Measurements from ENCODE around the gene C20orf96. TPM values are rescaled to one million over a fixed set of nuclear protein-coding genes. Genes with fewer than 3 reads are reported as not detected.

The C20orf96 gene
- total RNA-seq, 1 donor from 2014 or later: 6.9 TPM

- DNase-seq (no peak), ATAC-seq (no peak)
- intact Hi-C loops (cut with micrococcal nuclease): no loop called here
These were observed 1.4 kb downstream of the C20orf96 start for GRCh38 chr20:288956-289692.

- intact Hi-C loops (cut with micrococcal nuclease): no loop called here
- ATAC-seq (no peak), DNase-seq (no peak)
These were observed 4.0 kb downstream of the C20orf96 start for GRCh38 chr20:286508-286907.

- DNase-seq (no peak), ATAC-seq (no peak)
- intact Hi-C loops (cut with micrococcal nuclease): no loop called here
These were observed 6.4 kb downstream of the C20orf96 start for GRCh38 chr20:284172-284571.

DNA sequence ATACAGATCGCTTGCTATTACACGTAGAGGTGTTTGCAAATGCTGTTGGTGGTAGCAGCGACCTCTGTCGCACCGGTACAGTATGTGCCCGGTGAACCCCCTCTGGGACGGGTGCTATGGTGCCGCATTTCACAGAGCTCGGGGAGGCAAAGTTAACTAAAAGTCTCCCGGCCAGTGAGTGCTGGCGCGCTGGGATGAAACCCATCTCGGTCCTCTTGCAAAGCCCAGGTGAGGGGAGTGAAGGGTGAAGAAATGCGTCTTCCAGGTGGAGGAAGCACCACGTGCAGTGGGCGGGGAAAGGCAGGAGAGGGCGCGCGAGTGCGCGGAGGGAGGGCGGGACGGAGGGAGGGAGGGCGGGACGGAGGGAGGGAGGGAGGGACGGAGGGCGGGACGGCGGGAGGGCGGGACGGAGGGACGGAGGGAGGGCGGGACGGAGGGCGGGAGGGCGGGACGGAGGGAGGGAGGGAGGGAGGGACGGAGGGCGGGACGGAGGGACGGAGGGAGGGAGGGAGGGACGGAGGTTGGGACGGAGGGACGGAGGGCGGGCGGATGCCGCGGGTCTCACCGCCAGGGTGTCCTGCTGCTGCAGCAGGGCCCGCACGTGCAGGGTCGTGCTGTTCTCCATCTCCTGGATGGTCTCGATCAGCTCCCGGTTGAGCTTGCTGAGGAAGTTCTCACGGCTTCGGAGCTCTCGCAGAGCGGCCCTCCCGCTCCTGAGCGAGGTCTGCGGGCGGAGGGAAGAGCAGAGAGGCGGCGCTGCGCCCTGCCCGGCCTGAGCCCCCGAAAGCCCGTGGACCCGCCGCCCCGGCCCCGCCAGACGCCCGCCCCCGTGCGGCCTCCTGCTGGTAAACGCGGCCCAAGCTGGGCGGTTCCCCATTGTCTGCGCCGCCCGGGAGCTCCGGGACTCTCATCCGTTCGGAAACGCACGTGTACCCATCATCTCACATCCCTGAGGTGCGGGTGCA is 11.7 kb downstream of the C20orf96 start:
- ATAC-seq: peak; percentile 75
- peak; percentile 67 for DNase-seq
- intact Hi-C loops (cut with micrococcal nuclease): no loop called here

GRCh38 chr20:278181-278580 is 12.4 kb downstream of the C20orf96 start:
- no peak for ATAC-seq
- intact Hi-C loops (cut with micrococcal nuclease): no loop called here
- DNase-seq: no peak

DNA sequence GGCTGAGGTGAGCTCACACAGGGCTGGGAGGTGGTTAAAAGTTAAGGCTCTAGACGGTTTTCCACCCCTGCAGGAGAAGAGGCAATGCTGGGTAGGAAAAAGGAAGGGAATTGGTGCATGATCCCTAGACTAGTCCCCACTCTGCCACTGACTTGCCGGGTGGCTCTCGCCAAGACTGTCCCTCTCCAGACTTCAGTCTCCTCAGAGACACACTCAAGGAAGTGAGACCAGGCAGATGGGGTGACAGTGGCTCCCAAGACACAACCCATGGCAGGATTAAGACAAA is 13.1 kb downstream of the C20orf96 start:
- no peak for DNase-seq
- no peak for ATAC-seq
- intact Hi-C loops (cut with micrococcal nuclease): no loop called here

GRCh38 chr20:276620-277495 is 13.7 kb downstream of the C20orf96 start:
- no peak for DNase-seq
- no peak for ATAC-seq
- intact Hi-C loops (cut with micrococcal nuclease): no loop called here

- DNase-seq (no peak), ATAC-seq (no peak)
- intact Hi-C loops (cut with micrococcal nuclease): no loop called here
These were observed 14.8 kb downstream of the C20orf96 start for GRCh38 chr20:275791-276190.

- intact Hi-C loops (cut with micrococcal nuclease): no loop called here
- ATAC-seq (no peak), DNase-seq (no peak)
These were observed 16.7 kb downstream of the C20orf96 start for GRCh38 chr20:273884-274283.

DNA sequence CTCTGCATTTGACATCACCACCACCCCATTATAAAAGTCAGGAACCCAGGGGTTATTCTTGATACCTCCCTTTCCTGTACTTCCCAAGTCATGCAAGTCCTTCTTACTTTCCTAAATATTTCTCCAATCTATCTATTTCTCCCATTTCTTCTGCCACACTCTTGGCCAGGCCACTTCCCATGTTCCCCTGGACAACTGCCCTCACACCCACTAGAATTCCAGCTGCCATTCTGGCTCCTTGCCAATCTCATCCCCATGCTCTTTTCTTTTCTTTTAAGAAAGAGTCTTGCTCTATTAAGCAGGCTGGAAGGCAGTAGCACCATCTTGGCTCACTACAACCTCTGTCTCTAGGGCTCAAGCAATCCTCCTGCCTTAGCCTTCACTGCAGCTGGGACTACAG is 17.8 kb downstream of the C20orf96 start:
- intact Hi-C loops (cut with micrococcal nuclease): no loop called here
- no peak for ATAC-seq
- no peak for DNase-seq

- intact Hi-C loops (cut with micrococcal nuclease): no loop called here
- DNase-seq (no peak), ATAC-seq (no peak)
These were observed 19.0 kb downstream of the C20orf96 start for GRCh38 chr20:271528-271927.

GRCh38 chr20:271069-271468 is 19.5 kb downstream of the C20orf96 start:
- DNase-seq: no peak
- no peak for ATAC-seq
- intact Hi-C loops (cut with micrococcal nuclease): no loop called here

DNA sequence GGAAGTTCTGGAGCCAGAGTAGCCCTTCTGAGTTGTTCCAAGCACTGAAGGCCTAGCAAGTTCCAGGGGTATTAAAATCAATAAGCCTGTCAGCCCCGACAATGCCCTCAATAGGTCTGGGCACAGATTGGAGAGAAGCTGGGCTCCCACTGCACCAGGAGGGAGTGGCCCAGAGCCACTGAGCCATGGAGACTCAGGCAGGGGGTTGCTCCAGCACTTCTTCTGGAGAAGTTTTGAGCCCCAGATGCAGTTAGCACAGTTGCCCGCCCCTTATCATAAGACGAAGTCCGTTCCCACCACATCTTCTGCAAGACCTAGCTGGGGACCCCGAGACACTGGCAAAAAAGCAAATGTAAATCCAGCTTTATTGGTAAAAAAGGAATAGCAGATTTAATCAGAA is 20.0 kb downstream of the C20orf96 start:
- ATAC-seq: no peak
- intact Hi-C loops (cut with micrococcal nuclease): no loop called here
- no peak for DNase-seq

DNA sequence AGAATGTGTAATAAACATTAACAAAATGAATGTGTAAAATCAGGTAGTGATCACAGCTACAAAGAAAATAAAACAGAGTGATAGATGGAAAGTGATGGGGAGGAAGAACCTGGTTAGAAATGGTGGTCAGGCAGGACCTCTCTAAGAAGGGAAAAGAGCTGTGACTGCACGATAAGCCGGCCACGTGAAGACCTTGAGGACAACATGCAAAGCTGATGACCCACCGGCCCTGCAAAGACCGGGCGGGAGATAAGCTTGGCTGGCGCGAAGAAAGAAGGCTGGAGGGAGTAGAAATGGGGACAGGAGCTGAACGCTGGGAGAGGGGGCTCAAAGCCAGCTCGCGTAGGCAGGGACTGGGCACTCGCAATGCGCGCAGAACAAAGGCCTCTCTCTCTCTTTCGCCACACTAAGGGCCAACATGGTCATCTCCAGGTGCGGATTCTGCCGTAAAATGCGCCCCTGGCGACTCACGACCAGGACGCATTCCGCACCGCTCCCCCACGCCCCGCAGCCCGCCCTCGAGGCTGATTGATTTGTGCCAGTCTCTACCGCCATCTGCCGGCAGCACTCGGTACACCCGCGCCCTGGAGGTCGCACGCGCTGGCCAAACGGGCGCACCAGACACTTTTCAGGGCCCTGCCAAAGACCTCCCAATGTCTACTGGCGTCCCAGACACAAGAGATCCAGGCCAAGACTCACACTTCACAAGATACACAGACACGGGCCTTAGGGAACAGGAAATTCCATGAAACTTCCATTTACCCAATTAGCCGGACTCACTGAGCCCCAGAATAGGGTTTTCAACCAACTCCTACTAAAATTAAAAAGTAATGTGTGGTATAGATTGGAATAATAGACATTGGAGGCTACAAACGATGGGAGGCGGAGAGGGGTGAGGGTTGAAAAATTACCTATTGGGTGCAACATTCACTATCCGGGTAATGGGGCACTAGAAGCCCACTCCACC is 23.7 kb downstream of the C20orf96 start:
- ATAC-seq (peak; percentile 97), DNase-seq (peak; percentile 91)
- intact Hi-C loops (cut with micrococcal nuclease): loop anchor here (5.0 kb wide), 1 partner anchor 165 kb away; no protein-coding TSS in a partner anchor

DNA sequence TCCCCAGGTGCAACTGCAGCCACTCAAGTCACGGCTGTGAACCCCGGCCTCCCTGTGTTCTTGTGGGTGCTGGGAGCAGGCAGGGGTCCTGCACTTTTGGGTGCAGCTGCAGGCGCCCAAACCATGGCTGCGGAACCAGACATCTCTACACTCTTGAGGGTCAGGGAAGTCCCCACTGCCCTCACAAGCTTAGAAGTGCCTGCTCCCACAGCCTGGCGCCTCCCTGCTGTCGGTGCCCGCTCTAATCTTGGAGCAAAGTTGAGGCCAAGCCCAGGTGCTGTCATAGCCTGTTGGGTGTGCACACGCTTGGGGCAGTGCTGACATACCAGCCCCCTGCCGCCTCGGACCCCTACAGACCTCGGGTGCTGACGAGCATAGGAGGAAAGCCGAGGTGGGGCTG is 26.8 kb downstream of the C20orf96 start:
- intact Hi-C loops (cut with micrococcal nuclease): no loop called here
- ATAC-seq: no peak
- DNase-seq: no peak

GRCh38 chr20:259981-260380 is 30.6 kb downstream of the C20orf96 start:
- intact Hi-C loops (cut with micrococcal nuclease): no loop called here
- ATAC-seq: no peak
- DNase-seq: no peak

DNA sequence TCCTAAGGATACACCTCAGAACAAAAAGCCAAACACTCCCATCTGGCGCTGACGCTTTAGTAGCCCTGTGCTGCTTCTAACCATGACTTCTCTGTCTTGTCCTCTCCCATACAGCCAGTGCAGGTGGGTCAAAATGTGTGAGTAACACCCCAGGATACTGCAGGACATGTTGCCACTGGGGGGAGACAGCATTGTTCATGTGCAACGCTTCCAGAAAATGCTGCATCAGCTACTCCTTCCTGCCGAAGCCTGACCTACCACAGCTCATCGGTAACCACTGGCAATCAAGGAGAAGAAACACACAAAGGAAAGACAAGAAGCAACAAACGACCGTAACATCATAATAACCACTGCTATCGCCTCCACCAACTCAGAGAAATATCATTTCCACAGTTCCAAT is 31.6 kb downstream of the C20orf96 start:
- ATAC-seq (peak; percentile 35), DNase-seq (no peak)

DNA sequence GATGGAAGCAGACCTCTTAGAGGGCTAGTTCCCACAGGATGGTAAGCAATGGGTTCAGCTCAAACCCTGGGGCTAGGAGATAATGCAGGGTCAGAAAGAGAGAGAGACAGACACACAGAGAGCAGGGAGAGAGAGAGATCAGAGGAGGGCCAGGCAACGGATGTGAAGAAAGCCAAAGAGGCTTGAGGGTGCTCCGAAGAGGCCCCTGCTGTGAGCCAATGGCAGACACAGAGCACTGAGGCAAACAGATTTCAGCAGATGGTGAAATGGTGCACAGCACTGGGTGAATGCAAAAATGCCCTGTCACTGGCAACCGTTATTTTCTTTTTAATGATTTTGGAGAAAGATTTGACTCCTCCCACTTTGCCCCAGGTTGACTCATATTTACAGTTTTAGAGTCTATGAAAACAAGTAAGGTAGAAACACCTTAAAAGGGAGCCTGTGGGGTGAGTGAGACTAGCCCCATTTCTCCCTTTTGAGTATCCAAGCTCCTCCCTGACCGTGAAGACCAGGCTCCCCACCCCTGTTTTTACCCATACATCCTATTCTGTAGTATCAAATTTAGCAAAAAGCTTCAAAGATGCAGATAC is 32.2 kb downstream of the C20orf96 start:
- ATAC-seq: no peak
- DNase-seq: no peak
- intact Hi-C loops (cut with micrococcal nuclease): no loop called here

More for the DNA sequence above, 31.6 kb downstream of the C20orf96 start:
- intact Hi-C loops (cut with micrococcal nuclease): no loop called here

All from left ventricle myocardium superior (tissue), 1 donor.